GM19324 (cell line): ENCODE results near the gene EHBP1L1.

ENCODE experiments used
- ATAC-seq: cut with Tn5 transposase; IDR thresholded peaks from one replicate; pipeline ENCODE4 v1.9.1; 2021; ENCODE audit warnings: mild to moderate bottlenecking, moderate library complexity; ENCODE audit not compliant: unreplicated experiment, low FRiP score

The EHBP1L1 gene

DNA sequence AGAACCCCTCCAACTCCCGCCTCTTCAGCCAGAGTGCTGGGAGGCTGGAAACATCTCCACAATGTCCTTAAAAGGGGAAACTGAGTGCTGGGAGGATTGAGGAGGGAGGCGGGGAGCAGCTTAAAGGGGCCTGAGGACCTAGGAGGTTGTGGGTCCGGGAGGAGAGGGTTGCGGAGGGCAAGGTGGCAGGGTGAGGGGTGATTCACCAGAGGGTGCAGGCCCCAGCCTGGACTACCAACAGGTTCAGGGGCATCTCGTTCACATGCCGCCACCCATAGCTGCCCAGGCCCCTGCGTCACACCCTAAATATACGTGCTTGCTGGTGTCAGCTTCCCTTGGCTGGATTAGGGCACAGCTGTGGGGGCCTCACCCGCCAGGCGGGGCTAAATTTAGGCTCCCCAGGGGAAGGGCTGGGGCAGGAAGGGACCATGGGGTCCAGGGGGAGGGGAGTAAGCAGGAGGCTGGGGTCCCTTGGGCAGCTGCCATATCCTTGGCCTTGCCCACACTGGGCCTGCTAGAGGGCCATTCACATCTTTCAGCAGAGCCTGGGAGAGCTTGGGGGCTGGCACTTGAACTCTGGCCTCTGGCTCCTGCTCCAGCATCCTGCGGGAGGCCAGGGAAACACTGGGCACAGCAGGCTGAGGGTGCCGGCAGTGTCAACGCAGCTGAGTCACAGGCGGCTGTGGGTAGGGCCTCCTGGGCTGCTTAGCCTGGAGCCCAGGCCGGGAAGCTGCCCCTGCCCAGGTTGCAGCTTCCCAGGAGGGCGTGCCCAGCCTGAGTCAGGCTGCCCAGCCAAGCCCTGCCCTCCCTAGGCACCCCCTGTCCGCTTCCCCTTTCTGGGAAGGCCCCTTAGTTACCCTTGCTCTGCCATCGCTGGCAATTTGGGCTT lies 1.3 kb downstream of the EHBP1L1 start:
- no peak for ATAC-seq

DNA sequence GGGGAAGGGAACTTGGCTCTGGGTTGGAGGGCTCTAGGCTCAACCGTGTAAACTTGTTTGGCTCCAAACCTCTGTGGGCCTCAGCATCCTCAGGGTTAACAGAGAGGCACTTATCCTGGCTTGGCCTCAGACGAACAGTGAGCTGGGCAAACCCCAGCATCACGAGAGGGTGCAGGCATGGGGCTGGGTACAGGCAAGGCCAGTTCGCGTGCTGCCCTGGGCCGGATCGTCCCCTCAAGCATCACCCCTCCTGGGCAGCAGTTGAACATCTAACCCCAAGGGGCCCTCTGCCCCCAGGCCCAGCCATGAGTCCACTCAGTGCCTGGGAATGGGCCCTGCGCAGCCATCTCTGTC lies 1.9 kb downstream of the EHBP1L1 start:
- no peak for ATAC-seq

- ATAC-seq, result no peak
Measured at GRCh38 chr11:65578134-65578533, 2.3 kb downstream of the EHBP1L1 start.

- ATAC-seq, result no peak
Measured at GRCh38 chr11:65578667-65579066, 2.8 kb downstream of the EHBP1L1 start.

DNA sequence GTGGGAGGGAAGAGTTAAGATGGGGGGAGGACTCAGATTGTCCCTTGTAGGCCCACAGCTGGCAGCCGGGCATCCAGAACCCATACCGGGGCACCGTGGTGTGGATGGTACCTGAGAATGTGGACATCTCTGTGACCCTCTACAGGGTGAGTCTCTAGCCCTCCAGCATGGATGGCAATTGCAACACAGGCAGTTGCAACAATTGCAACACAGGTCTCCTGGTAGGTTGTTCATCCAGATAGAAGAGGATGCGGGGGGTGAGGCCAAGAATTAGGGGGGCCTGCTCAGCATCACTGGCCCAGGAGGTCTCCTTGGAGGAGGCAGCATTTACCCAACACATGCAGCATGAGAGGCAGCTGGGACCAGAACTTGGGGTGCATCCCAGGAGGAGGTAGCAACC lies 3.4 kb downstream of the EHBP1L1 start:
- ATAC-seq, result no peak

DNA sequence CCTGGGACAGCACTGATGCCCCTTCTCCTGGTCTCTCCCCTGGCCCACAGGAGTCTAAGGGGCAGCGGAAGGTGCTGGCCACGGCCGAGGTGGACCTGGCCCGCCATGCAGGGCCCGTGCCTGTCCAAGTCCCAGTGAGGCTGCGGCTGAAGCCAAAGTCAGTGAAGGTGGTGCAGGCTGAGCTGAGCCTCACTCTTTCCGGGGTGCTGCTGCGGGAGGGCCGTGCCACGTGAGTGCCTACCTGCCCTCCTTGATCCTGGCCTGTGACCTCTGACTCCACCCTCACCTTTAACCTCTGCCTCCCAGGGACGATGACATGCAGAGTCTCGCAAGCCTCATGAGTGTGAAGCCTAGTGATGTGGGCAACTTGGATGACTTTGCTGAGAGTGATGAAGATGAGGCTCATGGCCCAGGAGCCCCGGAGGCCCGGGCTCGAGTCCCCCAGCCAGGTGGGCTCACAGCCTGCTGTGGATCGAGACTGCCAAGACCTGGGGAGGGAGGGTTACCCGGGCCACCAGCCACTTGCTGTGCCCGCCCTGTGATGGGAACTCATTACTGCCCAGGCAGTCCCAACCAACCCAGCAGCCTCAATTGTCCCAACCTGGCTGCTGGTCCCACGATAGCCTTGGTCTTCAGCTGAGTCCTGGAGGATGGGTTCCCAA lies 4.3 kb downstream of the EHBP1L1 start:
- no peak for ATAC-seq

DNA sequence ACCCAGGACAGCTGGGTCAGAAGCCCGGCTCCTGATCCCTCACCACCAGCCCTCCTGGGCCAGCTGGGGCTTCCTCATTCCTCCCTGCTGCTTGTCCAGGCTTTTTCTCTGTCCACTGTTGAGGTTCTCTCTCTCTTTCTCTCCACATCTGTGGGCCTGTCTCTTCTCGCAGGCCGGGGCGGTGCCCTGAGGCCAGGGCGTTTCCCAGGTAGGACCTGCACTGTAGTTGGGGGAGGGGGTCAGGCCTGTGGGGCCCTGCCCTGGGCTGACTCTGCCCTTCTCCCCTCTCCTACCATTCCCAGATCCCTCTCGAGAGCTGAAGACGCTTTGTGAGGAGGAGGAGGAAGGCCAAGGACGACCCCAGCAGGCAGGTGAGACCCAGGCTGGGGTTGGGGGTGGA lies 4.9 kb downstream of the EHBP1L1 start:
- no peak for ATAC-seq

GRCh38 chr11:65581928-65582327 lies 6.1 kb downstream of the EHBP1L1 start:
- no peak for ATAC-seq

DNA sequence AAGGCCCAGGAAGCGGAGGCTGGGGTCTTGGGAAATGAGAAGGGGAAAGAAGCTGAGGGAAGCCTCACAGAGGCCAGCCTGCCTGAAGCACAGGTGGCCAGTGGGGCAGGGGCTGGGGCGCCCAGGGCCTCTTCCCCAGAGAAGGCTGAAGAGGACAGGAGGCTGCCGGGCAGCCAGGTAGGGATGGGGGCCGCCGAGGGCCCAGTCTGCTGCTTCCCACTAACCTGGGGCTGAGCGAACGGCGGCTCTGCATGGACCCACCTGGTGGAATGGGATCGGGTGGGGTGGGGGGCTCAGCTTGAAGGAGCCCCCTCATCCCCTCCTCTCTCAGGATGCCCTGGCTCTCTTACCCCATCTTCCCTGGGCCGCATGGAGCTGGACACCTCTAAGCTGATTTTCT lies 7.7 kb downstream of the EHBP1L1 start:
- no peak for ATAC-seq

DNA sequence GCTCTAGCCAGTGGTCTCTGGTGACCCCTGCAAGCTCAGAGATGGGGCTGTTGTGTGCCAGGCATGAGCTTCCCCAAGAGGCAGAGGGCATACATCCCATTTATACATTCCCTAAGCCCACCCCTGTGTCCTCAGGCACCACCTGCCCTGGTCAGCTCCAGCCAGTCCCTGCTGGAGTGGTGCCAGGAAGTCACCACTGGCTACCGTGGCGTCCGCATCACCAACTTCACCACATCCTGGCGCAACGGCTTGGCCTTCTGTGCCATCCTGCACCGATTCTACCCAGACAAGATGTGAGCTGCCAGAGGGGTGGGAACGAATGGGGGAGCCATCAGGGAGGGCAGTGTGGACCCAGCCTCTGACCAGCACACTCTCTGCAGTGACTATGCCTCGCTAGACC lies 8.3 kb downstream of the EHBP1L1 start:
- ATAC-seq, result no peak

DNA sequence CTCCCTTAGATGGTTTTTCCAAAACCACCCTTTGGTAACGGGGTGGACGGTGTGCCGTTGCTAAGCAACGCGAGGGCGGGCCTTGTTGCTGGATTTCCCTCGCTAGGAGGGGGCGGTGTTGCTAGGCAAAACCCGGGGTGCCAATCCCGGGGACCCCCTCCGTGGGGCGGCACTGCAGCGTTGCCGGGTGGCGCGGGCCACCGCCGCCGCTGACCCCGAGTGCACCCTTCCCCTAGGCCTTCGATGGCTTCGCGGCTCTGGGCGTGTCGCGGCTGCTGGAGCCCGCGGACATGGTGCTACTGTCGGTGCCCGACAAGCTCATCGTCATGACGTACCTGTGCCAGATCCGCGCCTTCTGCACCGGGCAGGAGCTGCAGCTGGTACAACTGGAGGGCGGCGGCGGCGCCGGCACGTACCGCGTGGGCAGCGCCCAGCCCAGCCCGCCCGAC lies 8.9 kb downstream of the EHBP1L1 start:
- ATAC-seq, result no peak

GRCh38 chr11:65585396-65586246 lies 9.8 kb downstream of the EHBP1L1 start:
- no peak for ATAC-seq

DNA sequence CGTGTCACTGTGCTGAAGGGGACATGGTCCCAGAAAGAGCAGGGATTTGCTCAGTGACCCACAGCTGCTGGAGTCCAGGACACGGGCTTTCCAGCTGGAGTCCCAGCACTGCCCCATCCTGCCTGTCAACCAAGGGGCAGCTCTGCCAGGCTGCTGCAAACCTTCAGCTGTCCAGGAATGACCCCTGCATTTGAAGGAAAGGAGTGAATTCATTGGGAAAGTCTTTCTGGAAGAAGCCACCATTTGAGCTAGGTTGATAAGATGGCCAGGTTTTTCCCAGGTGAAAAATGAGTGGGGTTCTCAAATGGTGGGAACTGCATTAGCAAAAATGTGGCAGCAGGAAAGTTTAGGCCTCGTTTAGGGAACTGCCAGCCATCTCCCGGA lies 10.4 kb downstream of the EHBP1L1 start:
- ATAC-seq, result no peak

GRCh38 chr11:65586676-65587075 lies 10.8 kb downstream of the EHBP1L1 start:
- ATAC-seq, result no peak

DNA sequence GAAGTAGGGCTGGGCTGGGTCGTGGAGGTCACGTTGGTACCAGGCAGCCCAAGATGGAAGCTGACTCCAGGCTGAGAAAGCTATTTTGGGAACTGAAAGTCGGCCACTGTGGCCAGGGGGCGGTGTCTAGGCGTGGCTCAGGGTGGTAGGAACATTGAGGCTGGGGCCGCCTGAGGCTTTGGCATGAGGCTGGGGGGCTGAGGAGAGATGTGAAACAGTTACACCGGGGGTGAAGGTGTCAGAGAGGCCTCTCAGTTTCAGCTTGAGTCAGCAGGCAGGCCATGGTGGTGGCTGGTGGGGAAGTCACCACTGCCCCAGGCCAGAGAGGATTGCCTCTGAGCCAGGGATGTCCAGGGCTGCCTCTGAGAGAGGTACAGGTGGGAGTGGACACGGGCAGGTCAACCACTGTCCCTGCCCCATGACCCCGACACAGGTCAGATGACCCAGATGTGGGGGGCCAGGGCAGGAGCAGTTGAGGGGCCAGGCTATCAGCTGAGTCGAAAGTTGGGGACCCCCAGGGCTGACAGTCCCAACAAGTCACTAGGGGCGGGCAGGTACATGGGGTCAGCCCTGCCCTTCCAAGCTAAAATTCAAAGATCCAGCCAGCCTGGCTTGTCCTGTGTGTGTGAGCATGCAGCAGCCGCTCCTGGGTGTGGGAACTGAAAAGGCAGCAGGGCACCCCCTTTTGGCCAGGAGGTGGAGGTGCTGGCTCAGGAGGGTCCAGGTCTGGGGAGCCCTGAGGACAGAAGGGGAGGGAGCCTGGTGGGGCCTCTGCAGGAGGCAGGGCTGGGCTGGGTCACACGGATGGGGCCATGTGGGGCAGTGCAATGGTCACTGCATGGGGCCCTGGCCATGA lies 12.6 kb downstream of the EHBP1L1 start:
- peak; percentile 72 for ATAC-seq

DNA sequence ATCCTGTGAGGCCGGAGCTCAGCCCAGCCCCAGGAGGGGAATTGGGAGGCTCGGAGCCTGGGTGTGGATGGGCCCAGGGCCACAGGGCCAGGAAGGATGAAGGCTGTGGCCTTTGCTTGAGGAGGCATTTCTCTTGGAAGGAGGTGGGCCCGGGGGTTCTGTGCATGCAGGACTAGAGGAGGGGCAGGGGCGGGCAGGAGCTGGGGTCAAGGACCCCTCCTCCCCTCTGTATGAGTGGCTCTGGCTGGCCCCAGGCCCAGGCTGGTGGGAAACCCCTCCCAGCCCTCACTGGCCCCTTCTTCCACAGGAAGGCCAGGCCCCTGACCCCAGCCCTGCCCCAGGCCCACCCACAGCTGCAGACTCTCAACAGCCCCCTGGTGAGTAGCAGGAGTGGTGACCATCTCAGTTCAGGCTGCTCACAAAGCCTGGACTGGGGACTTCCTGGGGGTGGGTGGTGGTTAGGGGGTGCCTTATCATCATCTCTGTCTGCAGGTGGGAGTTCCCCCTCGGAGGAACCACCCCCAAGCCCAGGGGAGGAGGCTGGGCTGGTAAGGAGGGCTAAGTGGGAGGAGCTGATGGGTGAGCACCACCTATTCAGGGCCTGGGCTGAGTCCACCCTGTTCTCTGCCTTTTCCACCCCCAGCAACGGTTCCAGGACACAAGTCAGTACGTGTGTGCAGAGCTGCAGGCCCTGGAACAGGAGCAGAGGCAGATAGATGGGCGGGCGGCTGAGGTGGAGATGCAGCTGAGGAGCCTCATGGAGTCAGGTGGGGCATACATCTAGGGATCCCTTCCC lies 13.8 kb downstream of the EHBP1L1 start:
- ATAC-seq, result no peak

- ATAC-seq, result no peak
Measured at GRCh38 chr11:65590240-65590738, 14.4 kb downstream of the EHBP1L1 start.

DNA sequence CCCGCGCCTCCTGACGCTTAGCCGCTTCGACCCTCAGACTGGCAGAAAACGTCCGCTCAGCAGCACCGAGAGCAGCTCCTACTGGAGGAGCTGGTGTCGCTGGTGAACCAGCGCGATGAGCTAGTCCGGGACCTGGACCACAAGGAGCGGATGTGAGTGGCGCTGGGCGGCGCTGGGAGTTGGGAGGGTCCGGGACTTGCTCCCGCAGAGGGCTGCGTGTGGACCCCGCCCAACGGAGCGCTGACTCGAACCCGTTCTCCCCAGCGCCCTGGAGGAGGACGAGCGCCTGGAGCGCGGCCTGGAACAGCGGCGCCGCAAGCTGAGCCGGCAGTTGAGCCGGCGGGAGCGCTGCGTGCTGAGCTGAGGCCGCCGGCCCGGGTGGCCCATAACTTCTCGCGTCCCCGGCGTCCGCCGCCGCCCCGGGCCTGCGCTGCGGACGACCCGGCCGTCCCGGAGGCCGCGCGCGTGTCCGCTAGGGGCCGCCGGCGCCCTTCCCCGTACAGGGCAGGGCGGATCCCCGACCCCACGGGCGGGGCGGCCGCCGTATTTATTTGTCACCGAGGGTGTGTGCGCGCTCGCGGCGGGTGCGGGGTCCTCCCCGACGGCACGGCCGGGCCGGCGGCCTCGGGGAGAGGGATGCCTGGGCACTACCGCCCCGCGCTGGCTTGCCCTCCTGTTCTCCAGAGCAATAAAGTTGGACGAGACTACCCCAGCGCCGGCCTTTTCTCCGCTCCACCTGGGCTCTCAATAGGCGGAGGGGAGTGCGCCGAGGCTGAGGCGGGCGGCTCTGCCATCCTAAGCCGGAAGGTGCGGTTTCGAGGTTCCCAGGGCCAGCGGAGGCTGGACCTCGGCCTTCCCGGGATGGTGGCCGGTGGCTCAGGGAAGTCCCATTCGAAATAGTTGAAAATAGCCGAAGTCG lies 16.3 kb downstream of the EHBP1L1 start:
- ATAC-seq, result no peak
